Ascending aorta (tissue), 2 donors: Measurements from ENCODE around the gene ATP5F1D. TPM values are rescaled to one million over a fixed set of nuclear protein-coding genes. Genes with fewer than 3 reads are reported as not detected.

Experiments
- DNase-seq, 2 donors: peaks; one replicate each; pipeline ENCODE4 v3.0.0-alpha.2; 2019; ENCODE audit warnings: low spot score in 2 of 2
- H3K27ac ChIP-seq, 2 donors: fragments of 200-600 bp; sonication (generic); one replicate each; pipeline ENCODE4 v1.5.1; 2016 to 2017; ENCODE audit warnings: mild to moderate bottlenecking in 1 of 2
- H3K27me3 ChIP-seq: fragments of 200-600 bp; sonication (generic); one replicate; pipeline ENCODE4 v1.5.1; 2017
- H3K36me3 ChIP-seq, 2 donors: fragments of 200-600 bp; sonication (generic); one replicate each; pipeline ENCODE4 v1.5.1; 2016
- H3K4me1 ChIP-seq, 2 donors: fragments of 200-600 bp; sonication (generic); one replicate each; pipeline ENCODE4 v1.5.1; 2016 to 2017; ENCODE audit warnings: mild to moderate bottlenecking in 1 of 2
- H3K4me3 ChIP-seq, 2 donors: fragments of 200-600 bp; sonication (generic); one replicate each; pipeline ENCODE4 v1.5.1; 2016 to 2017; ENCODE audit warnings: mild to moderate bottlenecking in 1 of 2
- H3K9me3 ChIP-seq, 2 donors: fragments of 200-600 bp; sonication (generic); one replicate each; pipeline ENCODE4 v1.5.1; 2016
- intact Hi-C: fragments of 100-400 bp; cut with DNase I; formaldehyde crosslinking; loops from one replicate; pipeline ENCODE4 v1.15.1; 2023
- total RNA-seq: library from RNA; depleted of rRNA; stranded (reverse); fragments of >200 nt; gene quantifications from one replicate; pipeline ENCODE4 v1.1.0, GENCODE V29; 2016
- TF ChIP-seq, protein P1 (sequence below), 3 experiments: fragments of 200-600 bp in 2 of 3; fragments of 450-650 bp in 1 of 3; sonication (generic) in 2 of 3; IDR thresholded peaks; one replicate each; pipeline ENCODE4 v1.5.1; 2016 to 2019; ENCODE audit warnings: antibody characterized with exemption in 3 of 3, mild to moderate bottlenecking in 1 of 3, moderate library complexity in 1 of 3

The ATP5F1D gene
- total RNA-seq, 1 donor from 2014 or later: 232 TPM

GRCh38 chr19:1247748-1248138 is 6.2 kb downstream of the ATP5F1D start:
- Histone ChIP-seq H3K36me3 (peaks cover 6 to 15% of the 10 kb centered on the region in 2 donors), H3K27ac (peak overlapping the region; percentile 92 to 99), H3K9me3 (no peaks in the 10 kb centered on the region), H3K4me1 (peaks cover 31 to 50% of the 10 kb centered on the region in 2 donors), H3K27me3 (no peaks in the 10 kb centered on the region), H3K4me3 (peak overlapping the region; percentile 67 to 95)
- TF ChIP-seq, protein P1, sequence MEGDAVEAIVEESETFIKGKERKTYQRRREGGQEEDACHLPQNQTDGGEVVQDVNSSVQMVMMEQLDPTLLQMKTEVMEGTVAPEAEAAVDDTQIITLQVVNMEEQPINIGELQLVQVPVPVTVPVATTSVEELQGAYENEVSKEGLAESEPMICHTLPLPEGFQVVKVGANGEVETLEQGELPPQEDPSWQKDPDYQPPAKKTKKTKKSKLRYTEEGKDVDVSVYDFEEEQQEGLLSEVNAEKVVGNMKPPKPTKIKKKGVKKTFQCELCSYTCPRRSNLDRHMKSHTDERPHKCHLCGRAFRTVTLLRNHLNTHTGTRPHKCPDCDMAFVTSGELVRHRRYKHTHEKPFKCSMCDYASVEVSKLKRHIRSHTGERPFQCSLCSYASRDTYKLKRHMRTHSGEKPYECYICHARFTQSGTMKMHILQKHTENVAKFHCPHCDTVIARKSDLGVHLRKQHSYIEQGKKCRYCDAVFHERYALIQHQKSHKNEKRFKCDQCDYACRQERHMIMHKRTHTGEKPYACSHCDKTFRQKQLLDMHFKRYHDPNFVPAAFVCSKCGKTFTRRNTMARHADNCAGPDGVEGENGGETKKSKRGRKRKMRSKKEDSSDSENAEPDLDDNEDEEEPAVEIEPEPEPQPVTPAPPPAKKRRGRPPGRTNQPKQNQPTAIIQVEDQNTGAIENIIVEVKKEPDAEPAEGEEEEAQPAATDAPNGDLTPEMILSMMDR (IDR thresholded peaks at IDR 0.05): no peak
- intact Hi-C loops: loop anchor here (1.0 to 10.0 kb wide), 2 partner anchors 19 to 323 kb away; partner anchors contain the start of gene ARID3A
- DNase-seq: no peak

DNA sequence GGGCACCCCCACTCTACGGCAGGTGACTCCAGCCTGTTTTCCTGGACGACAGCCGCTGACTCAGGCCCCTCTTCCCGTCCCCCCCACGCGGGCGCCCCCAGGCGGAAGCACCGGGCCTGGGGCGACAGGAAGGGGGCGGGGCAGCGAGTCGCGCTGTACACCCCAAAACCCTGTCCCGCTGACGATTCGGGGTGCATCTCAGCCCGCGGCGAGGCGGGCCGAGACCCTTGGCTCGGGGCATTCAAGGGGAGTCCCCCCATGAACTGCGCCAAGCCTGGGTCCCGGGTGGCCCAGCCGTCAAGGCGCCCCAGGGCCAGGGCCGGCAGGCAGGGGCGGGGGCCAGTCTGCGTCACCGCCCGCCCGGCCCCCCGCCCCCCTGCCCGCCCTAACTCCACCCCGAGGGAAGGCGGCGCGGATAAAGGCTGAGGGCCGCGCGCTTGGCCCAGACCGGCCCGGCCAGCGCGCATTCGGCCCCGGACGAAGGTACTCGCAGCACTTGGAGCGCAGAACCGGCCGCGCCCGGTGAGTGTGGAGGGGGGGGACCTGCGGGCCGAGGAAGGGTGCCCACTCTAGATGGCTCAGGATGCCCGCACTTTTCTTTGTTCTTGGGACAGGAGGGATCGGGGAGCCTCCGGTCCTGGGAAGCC is 6.7 kb downstream of the ATP5F1D start, which contains the start of gene MIDN:
TSS of gene MIDN (plus strand) at position 445 of the 647 bp plus-strand sequence. CDS start 1,714 bp downstream, outside the sequence.
- Histone ChIP-seq H3K27me3 (no peaks in the 10 kb centered on the region), H3K36me3 (peaks cover 6 to 15% of the 10 kb centered on the region in 2 donors), H3K27ac (peak within 1 kb of the TSS; percentile 92 to 99), H3K4me3 (peak within 1 kb of the TSS; percentile 67 to 95), H3K9me3 (no peaks in the 10 kb centered on the region), H3K4me1 (peaks cover 28 to 45% of the 10 kb centered on the region in 2 donors)
- intact Hi-C loops: loop anchor here (1.0 to 10.0 kb wide), 2 partner anchors 18 to 323 kb away; partner anchors contain the start of gene ARID3A
- DNase-seq: peak; percentile 75 to 92
- TF ChIP-seq, protein P1 (IDR thresholded peaks at IDR 0.05): peak in 2 of 3 experiments; percentile 41 to 48

DNA sequence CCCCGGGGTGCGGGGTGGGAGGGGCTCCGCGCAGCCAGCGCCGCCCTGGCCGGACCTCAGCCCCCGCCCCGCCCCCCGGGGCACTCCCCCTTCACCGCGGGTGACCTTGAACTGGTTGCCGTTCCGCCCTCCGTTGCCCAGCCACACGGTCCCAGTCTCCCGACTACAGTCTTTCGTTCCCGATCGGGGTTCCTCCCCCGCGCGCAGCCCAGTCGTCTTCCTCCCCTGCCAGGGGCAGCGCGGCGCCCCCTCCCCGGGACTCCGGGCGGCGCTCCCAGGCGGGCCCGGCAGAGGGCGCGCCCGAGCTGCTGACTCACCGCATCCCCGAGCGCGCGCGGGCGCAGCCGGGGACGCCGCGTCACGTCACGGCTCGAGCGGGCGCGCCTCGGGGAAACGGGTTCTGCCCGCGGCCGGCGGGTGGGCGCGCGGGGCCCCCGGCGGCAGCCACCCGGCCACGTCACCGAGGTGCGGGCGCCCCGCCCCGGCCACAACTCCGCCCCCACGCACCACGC is 7.3 kb downstream of the ATP5F1D start:
- peak in 1 of 2 donors; percentile 90 for DNase-seq
- H3K27ac ChIP-seq: peak overlapping the region; percentile 92 to 99
- H3K4me3 ChIP-seq: peak overlapping the region; percentile 67 to 95
- TF ChIP-seq, protein P1 (IDR thresholded peaks at IDR 0.05): peak; percentile 72 to 99 (median 73)
- peaks cover 31 to 44% of the 10 kb centered on the region in 2 donors for H3K4me1 ChIP-seq
- H3K9me3 ChIP-seq: no peaks in the 10 kb centered on the region
- peaks cover 8 to 20% of the 10 kb centered on the region in 2 donors for H3K36me3 ChIP-seq
- no peaks in the 10 kb centered on the region for H3K27me3 ChIP-seq
- intact Hi-C loops: loop anchor here (1.0 to 10.0 kb wide), 3 partner anchors 17 to 324 kb away; partner anchors contain the start of genes ARID3A and CIRBP

DNA sequence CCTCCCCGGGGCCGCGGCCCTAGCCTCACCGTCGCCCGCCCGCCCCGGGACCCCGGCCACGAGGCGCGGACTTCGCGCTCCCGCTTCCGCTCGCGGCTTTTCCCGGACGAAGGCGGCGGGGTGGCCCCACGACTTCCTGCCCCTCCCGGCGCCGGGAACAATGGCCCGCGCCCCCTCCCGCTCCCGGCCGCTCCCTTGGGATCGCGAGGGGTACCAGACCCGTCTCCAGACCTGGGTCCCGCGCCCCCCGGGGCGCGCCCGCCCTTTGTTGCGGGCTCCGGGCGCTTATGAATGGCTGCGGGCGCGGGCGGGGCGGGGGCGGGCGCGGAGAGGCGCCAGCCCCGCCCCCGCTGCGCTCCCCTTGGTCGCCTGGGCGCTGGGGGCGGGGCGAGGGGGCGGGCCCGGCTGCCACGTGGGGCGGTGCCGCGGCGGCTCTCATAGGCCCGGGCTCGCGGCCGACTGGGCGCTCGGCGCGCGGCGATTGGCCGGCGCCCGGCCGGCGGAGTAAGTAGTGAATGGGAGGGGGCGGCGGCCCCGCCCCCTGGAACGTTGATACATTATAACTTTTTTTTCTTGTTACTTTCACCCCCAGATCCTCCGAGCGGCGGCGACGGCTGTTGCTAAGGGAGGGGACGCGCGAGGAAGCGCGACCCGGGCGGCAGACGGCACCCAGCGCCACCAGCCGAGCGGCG is 7.9 kb downstream of the ATP5F1D start:
- Histone ChIP-seq H3K4me1 (peaks cover 32 to 45% of the 10 kb centered on the region in 2 donors), H3K4me3 (peak overlapping the region; percentile 95), H3K9me3 (no peaks in the 10 kb centered on the region), H3K36me3 (peaks cover 14 to 26% of the 10 kb centered on the region in 2 donors), H3K27ac (peak overlapping the region; percentile 94 to 99), H3K27me3 (no peaks in the 10 kb centered on the region)
- TF ChIP-seq, protein P1 (IDR thresholded peaks at IDR 0.05): no peak
- intact Hi-C loops: loop anchor here (1.0 to 10.0 kb wide), 2 partner anchors 20 to 325 kb away; partner anchors contain the start of genes ARID3A and CIRBP
- DNase-seq: peak; percentile 91 to 98

DNA sequence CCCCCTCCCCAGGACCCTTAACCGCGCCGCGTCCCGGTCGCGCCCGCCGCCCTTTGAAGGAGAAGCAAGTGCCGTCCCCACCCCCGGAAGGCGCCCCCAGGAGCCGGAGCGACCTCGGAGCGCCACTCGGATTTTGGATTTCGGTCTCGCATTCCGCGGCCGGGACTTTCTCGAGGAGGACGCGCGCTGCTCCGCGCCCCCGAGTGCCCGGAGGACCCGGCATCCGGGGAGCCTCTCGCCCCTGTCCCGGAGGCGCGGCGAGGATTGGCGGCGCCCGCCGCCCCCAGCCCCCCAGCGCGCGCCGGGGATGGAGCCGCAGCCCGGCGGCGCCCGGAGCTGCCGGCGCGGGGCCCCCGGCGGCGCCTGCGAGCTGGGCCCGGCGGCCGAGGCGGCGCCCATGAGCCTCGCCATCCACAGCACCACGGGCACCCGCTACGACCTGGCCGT is 8.5 kb downstream of the ATP5F1D start:
- H3K36me3 ChIP-seq: peaks cover 20 to 31% of the 10 kb centered on the region in 2 donors
- H3K4me3 ChIP-seq: peak overlapping the region; percentile 95
- DNase-seq: no peak
- TF ChIP-seq, protein P1 (IDR thresholded peaks at IDR 0.05): no peak
- peaks cover 28 to 45% of the 10 kb centered on the region in 2 donors for H3K4me1 ChIP-seq
- no peaks in the 10 kb centered on the region for H3K9me3 ChIP-seq
- H3K27me3 ChIP-seq: no peaks in the 10 kb centered on the region
- peak overlapping the region; percentile 94 to 98 for H3K27ac ChIP-seq
- intact Hi-C loops: loop anchor here (1.0 to 10.0 kb wide), 2 partner anchors 19 to 325 kb away; partner anchors contain the start of genes ARID3A and CIRBP
